Measurements from ENCODE around the gene MTA1.

DNA sequence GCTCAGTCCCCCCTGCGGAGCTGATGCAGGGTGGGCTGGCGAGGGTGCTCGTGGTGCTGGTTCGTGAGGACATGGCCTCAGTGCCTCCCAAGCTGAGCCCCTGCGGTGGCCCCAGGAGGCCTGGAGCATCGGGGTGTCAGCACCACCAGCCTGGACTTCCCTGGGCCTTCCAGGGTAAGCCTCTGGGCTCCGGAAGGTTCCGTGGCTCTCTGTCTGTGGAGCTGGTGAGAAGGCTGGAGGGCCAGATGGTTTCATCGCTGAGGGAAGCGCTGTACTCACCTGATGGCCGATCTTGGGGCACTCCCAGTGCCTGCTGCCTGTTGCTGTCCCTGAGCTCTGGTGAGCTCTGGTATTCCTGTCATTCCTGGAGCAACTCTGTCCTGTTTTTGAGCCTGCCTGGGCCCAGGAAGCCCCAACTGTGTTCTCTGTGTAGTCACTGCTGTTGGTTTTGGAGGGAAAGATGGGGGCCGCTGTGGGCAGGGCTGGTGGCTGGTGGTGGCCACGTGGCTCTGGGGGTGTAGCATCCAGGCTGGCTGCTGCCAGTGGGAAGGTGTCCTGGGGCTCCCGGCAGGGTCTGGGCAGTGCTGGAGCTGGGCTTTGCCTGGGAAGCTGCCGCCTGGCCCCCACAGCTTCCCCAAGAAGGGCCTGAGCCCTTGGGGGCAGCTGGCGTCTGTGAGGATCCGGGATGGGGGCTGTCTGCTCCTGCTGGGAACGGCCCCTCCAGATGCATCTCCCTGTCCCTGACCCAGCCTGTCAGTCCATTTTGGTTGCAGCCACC lies 18.3 kb downstream of the MTA1 start:
- TF ChIP-seq, protein P1, sequence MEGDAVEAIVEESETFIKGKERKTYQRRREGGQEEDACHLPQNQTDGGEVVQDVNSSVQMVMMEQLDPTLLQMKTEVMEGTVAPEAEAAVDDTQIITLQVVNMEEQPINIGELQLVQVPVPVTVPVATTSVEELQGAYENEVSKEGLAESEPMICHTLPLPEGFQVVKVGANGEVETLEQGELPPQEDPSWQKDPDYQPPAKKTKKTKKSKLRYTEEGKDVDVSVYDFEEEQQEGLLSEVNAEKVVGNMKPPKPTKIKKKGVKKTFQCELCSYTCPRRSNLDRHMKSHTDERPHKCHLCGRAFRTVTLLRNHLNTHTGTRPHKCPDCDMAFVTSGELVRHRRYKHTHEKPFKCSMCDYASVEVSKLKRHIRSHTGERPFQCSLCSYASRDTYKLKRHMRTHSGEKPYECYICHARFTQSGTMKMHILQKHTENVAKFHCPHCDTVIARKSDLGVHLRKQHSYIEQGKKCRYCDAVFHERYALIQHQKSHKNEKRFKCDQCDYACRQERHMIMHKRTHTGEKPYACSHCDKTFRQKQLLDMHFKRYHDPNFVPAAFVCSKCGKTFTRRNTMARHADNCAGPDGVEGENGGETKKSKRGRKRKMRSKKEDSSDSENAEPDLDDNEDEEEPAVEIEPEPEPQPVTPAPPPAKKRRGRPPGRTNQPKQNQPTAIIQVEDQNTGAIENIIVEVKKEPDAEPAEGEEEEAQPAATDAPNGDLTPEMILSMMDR (IDR thresholded peaks at IDR 0.05 in 2 of 3, conservative IDR thresholded peaks at IDR 0.05 in 1 of 3; ENCODE audit: control insufficient read depth in 2 of 3, extremely low read depth in 1 of 3, insufficient read depth in 1 of 3, low read depth in 3 of 3, low read length in 3 of 3), result no peak
- TF ChIP-seq YY1 (IDR thresholded peaks at IDR 0.05; ENCODE audit: low read depth, low read length) (no peak), POLR2AphosphoS5 (IDR thresholded peaks at IDR 0.05; ENCODE audit: low read length) (no peak), ZNF207 (IDR thresholded peaks at IDR 0.05; ENCODE audit: borderline replicate concordance) (no peak), JUNB (IDR thresholded peaks at IDR 0.05) (no peak), ZBTB33 (IDR thresholded peaks at IDR 0.05) (no peak), EZH2 (IDR thresholded peaks at IDR 0.05; ENCODE audit: borderline replicate concordance, control insufficient read depth, low read depth, low read length) (no peak)
- TF ChIP-seq, protein P2, sequence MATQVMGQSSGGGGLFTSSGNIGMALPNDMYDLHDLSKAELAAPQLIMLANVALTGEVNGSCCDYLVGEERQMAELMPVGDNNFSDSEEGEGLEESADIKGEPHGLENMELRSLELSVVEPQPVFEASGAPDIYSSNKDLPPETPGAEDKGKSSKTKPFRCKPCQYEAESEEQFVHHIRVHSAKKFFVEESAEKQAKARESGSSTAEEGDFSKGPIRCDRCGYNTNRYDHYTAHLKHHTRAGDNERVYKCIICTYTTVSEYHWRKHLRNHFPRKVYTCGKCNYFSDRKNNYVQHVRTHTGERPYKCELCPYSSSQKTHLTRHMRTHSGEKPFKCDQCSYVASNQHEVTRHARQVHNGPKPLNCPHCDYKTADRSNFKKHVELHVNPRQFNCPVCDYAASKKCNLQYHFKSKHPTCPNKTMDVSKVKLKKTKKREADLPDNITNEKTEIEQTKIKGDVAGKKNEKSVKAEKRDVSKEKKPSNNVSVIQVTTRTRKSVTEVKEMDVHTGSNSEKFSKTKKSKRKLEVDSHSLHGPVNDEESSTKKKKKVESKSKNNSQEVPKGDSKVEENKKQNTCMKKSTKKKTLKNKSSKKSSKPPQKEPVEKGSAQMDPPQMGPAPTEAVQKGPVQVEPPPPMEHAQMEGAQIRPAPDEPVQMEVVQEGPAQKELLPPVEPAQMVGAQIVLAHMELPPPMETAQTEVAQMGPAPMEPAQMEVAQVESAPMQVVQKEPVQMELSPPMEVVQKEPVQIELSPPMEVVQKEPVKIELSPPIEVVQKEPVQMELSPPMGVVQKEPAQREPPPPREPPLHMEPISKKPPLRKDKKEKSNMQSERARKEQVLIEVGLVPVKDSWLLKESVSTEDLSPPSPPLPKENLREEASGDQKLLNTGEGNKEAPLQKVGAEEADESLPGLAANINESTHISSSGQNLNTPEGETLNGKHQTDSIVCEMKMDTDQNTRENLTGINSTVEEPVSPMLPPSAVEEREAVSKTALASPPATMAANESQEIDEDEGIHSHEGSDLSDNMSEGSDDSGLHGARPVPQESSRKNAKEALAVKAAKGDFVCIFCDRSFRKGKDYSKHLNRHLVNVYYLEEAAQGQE (IDR thresholded peaks at IDR 0.05; ENCODE audit: low read depth, low read length), result no peak
